GM19025 (cell line): ENCODE data around the gene CD177.
"Not testable (repeated sequence)": the region's sequence is repeated elsewhere in the genome, so short reads cannot be mapped to it uniquely, and the experiment has no call there.

Experiments used
- ATAC-seq: cut with Tn5 transposase; IDR thresholded peaks from one replicate; pipeline ENCODE4 v1.9.1; 2021; ENCODE audit warnings: mild to moderate bottlenecking, low read depth, moderate library complexity; ENCODE audit not compliant: unreplicated experiment

CD177 gene

GRCh38 chr19:43353606-43354304, at the start of gene CD177:
Gene CD177 (plus strand): TSS chr19:43353686. CDS start chr19:43353715, 29 bp downstream.
- no peak for ATAC-seq

GRCh38 chr19:43305642-43306041, 47.8 kb upstream of the CD177 start:
- ATAC-seq, result no peak

- no peak for ATAC-seq
Observed at GRCh38 chr19:43306097-43306496, 47.4 kb upstream of the CD177 start.

- ATAC-seq, result no peak
Observed at GRCh38 chr19:43308244-43308815, 45.2 kb upstream of the CD177 start.

GRCh38 chr19:43309466-43309865, 44.0 kb upstream of the CD177 start:
- ATAC-seq, result no peak

GRCh38 chr19:43310221-43310620, 43.3 kb upstream of the CD177 start:
- ATAC-seq, result no peak

- ATAC-seq, result no peak
Observed at GRCh38 chr19:43311256-43311655, 42.2 kb upstream of the CD177 start.

GRCh38 chr19:43311706-43312105, 41.8 kb upstream of the CD177 start:
- no peak for ATAC-seq

- ATAC-seq, result no peak
Observed at GRCh38 chr19:43313711-43314495, 39.6 kb upstream of the CD177 start.

GRCh38 chr19:43315851-43316250, 37.6 kb upstream of the CD177 start:
- ATAC-seq, result no peak

- no peak for ATAC-seq
Observed at GRCh38 chr19:43316591-43317319, 36.7 kb upstream of the CD177 start.

- ATAC-seq, result no peak
Observed at GRCh38 chr19:43318203-43318602, 35.3 kb upstream of the CD177 start.

- ATAC-seq, result no peak
Observed at GRCh38 chr19:43318796-43319314, 34.6 kb upstream of the CD177 start.

- no peak for ATAC-seq
Observed at GRCh38 chr19:43320546-43320945, 32.9 kb upstream of the CD177 start.

- ATAC-seq, result not testable (repeated sequence)
Observed at GRCh38 chr19:43326761-43327160, 26.7 kb upstream of the CD177 start.

- not testable (repeated sequence) for ATAC-seq
Observed at GRCh38 chr19:43328561-43328960, 24.9 kb upstream of the CD177 start.

GRCh38 chr19:43329049-43329448, 24.4 kb upstream of the CD177 start:
- not testable (repeated sequence) for ATAC-seq

GRCh38 chr19:43329989-43330388, 23.5 kb upstream of the CD177 start:
- no peak for ATAC-seq

- no peak for ATAC-seq
Observed at GRCh38 chr19:43330726-43331434, 22.6 kb upstream of the CD177 start.

- ATAC-seq, result no peak
Observed at GRCh38 chr19:43331435-43332010, 22.0 kb upstream of the CD177 start.
